Measurements from ENCODE around the gene ZNRF1.

ZNRF1 gene

GRCh38 chr16:75100603-75100990 lies 101.8 kb downstream of the ZNRF1 start:
- DNase-seq, result no peak

DNA sequence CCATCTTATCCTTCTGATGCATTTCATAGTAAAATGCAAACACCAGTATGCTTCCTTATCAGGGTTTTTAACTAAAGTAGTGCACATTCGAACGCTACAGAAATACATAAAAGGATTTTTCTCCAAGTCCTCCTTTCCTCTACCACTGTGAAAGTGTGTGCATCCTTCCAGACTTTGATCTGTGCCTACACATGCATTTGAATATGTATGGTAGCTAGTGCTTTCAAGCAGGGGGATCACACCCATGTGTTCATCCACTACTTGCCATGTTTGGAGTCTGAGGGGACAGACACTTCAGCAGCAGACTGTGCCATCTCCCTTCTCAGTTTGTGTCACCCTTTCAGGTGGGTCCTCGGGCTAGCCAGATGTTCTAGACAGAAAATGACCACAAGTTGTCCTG lies 102.8 kb downstream of the ZNRF1 start:
- no peak for DNase-seq

DNA sequence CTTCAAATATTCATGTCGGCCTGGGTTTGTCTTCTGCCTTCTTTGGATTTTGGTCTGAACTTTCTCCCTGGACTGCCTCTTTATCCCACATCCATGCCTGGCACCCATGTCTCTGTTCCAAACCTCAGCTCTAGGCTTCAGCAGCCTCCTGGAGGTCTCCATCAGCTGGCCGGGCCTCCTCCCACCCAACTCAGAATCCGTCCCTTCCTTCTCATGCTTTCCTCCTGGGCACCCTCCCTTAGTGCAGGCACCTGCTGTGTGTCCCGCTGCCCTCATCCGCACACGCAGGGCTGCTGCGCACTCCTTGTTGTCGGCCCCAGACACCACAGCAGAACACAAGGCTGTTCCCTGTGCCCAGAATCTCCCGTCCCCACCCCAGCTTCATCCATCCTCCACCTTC lies 103.8 kb downstream of the ZNRF1 start:
- no peak for DNase-seq

GRCh38 chr16:75103994-75104393 lies 105.2 kb downstream of the ZNRF1 start:
- DNase-seq, result no peak

GRCh38 chr16:75104836-75105235 lies 106.0 kb downstream of the ZNRF1 start:
- DNase-seq, result no peak

- DNase-seq, result no peak
Measured at GRCh38 chr16:75105306-75106061, 106.7 kb downstream of the ZNRF1 start.

GRCh38 chr16:75106351-75107274 lies 107.8 kb downstream of the ZNRF1 start:
- no peak for DNase-seq

DNA sequence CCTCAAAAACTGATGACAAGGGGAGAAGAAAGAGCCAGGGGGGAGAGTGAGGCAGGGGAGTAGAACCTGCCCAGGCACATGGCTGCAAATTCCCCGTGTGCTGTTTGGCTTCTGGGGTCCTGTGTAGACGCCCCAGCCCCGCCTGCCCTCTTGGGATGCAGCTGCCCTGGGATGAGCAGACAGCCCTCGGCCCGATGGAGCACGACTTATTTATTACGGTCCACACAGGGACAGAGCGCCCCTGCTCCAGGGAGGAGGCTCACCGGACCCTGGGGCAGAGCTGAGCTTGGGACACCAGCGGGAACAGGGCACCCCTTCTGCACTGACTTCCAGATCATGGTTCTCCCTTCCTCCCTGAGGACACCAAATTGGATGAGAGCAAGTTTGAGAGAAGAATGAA lies 108.7 kb downstream of the ZNRF1 start:
- DNase-seq, result no peak

GRCh38 chr16:75108792-75109731 lies 110.2 kb downstream of the ZNRF1 start:
- peak; percentile 73 for DNase-seq

DNA sequence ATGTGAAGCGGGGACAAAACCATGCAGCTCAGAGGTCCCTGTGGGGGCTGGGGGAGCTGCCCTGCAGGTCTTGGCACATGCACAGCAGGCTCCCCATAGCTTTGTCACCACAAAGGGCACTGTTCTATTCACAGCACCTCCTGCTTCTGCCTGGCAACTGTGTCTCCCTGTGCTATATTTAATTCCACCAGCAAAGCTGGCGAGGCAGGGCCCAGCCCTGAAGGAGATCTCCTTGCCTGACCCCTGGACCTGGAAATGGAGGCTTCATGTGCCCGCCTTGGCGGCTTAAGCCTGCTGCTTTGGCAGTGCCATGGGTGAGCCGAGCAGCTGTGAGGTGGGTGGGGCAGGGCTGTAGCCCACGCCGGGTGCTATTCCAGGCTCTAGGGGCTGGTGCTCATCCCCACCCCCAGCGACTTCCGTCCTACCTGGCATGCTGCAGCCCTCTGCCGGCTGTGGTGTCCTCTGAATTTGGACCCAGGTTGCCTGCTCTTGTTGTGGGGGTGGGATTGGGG lies 111.0 kb downstream of the ZNRF1 start:
- no peak for DNase-seq

DNA sequence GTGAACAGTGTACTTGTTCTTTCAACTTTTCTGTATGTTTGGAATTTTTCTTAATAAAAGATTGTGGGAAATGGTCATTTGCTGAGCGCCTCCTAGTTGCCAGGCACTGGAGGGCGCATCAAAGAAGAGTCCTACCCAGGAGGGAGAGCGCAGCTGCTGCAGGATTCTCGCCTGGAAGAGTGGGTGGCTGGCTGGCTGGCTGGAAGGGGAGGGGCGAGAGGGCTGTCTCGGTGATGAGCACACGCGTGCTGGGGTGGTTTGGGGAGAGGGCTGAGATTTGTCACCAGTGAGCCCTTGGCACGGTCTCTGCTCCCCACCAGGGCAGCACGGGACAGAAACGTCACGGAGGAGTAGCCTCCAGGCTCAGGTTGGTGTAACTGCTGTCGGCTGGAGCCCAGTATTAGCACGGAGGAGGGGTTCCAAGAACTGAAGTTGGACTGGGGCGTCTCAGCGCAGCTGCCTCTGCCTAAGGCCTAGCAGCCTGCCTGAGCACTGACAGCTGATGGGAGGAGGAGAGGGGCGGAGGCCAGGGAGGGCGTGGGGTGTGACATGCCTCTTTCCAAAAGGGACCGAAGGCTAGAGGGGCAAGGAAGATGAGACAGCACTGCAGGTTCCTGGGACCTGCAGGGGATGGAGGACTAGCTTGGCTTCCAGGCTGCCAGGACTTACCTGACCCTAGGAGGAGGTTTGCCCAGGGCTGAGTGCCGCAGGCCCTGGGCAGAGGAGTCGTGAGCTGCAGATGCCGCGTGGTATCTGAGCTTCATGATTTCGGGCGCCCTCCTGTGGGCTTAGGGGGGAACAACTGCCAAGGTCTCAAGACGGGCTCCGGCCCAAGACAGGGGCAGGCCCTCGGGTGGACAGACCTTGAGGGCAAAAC lies 112.1 kb downstream of the ZNRF1 start:
- peak; percentile 84 for DNase-seq

GRCh38 chr16:75111514-75111940 lies 112.7 kb downstream of the ZNRF1 start:
- no peak for DNase-seq

- no peak for DNase-seq
Measured at GRCh38 chr16:75111961-75112733, 113.3 kb downstream of the ZNRF1 start.

DNA sequence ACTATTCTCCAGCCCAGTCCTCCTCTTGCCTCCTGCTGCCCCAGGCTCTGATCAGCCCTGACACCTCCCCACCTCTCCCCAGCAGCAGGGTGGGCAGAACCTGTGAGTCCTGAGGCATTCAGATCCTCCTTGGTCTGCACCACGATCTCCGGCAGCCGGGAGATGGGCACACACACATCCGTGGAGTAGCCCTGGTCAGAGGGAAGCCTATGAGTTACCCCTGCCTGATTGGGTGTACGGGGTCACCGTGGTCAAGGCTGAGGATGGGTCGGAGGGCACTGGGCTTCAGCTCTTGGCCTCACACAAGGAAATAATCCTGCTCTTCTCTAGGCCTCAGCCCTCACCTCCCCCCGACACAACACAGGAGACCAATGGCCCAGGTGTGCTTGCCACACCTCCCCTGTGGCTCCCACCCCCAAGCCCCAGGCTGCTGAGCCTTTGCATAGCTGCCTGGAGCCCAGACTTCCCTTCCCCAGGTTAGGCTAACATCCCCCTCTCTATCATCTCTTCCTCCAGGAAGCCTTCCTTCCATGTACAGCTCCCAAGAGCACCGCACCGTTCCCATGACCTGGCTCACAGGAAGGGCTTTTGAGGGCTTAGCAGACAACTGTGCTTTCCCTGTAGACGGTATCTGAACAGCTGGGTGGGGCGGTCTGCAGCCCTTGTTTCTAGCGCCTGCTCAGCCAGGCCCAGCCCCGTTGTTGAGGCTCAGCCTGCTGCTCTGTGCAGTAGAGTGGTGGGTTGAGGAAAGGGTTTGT lies 114.1 kb downstream of the ZNRF1 start:
- DNase-seq, result no peak

DNA sequence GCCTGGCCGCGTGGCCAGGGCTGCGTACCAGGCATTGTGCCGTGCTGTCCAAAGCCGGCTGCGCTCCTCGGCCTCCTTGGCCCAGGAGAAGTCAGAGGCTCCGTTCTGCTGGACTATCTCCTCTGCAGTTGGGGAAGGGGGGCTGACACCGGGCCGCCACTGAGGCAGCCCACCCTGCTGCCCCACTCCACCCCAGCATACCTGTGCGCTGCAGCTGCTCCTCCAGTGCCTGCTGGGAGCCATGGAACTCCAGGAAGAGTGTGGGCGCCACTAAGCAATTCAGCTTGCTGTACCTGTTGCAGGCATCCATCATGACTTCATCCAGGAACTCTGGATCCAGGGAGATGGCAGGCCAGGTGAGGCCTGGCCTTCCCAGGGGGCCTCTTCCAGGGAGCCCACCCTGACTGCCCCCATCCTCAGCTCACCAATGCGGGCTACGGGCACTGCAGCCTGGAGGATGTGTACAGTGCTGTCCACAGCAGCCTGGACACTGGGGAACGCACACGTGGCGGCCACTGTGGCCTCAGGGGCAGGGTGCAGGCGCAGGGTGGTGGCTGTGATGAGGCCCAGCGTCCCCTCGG lies 114.8 kb downstream of the ZNRF1 start:
- no peak for DNase-seq

GRCh38 chr16:75114179-75114945 lies 115.5 kb downstream of the ZNRF1 start:
- no peak for DNase-seq

DNA sequence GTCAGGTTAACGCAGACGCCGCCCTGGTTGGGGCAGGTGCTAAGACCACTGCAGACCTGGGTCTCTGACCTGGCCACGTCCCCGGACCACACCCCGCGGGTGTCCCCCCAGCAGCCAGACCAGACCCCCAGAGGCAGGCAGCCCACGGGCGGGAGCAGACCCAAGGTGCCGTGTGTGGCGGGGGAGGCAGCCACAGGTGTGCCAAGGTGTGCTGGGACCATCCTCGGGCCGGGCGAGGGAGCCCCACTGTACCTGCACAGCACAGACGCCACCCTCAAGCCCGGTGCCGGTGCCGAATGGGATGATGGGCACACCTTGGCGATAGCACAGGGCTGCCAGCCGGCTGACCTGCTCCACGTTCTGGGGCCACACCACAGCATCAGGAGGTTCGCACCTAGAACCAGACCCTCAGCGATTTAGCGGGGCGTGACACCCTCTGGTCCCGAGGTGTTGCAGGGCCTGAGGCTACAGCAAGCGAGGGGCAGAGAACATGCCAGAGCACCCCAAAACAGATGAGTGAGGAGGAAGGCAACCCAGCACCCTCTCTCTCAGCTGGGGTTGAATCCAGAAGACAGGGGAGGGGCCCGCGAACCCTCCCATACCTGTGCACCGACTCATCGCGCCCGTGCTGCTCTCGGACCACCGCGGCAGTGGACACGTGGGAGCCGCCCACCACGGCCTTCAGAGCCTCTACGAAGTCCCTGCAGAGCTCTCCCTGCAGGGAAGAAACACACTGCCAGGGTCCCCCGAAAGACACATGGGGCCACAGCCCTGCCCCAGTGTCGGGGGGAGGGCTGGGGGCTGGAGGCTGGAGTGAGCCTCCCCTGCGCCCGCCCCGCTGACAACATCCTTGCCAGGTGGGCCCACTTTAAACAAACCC lies 116.4 kb downstream of the ZNRF1 start:
- DNase-seq, result no peak
